Keratinocyte (primary cell): ENCODE results near the gene MRPL49. TPM values are rescaled to one million over a fixed set of nuclear protein-coding genes. Genes with fewer than 3 reads are reported as not detected.

ENCODE experiments used
- DNase-seq: peaks from one replicate; pipeline ENCODE4 v3.0.0-alpha.2; 2011; ENCODE audit warnings: low read depth, missing footprints, low spot score
- FAIRE-seq: peaks from 2 replicates; lab custom pipeline; 2011; peaks lifted over from hg19 to GRCh38; lab: Jason Lieb, UNC
- H2AFZ ChIP-seq: 2 replicates; pipeline ENCODE4 v1.6.0; 2012; ENCODE audit warnings: low read length, control low read depth, inconsistent platforms; ENCODE audit not compliant: control insufficient read depth
- H3K27ac ChIP-seq: 2 replicates; pipeline ENCODE4 v1.5.1; 2011; ENCODE audit warnings: low read length; ENCODE audit not compliant: control insufficient read depth, insufficient read depth
- H3K27me3 ChIP-seq: 3 replicates; pipeline ENCODE4 v1.6.0; 2011; ENCODE audit warnings: low read length; ENCODE audit not compliant: control insufficient read depth, insufficient read depth; ENCODE audit errors: extremely low read depth
- H3K36me3 ChIP-seq, 2 experiments: 2 replicates in 1 of 2; 3 replicates in 1 of 2; pipeline ENCODE4 v1.5.1; 2011; ENCODE audit warnings: low read length in 2 of 2, mild to moderate bottlenecking in 1 of 2; ENCODE audit not compliant: control insufficient read depth in 2 of 2, insufficient read depth in 2 of 2; ENCODE audit errors: extremely low read depth in 1 of 2
- H3K4me1 ChIP-seq: 3 replicates; pipeline ENCODE4 v1.5.1; 2011; ENCODE audit warnings: low read length; ENCODE audit not compliant: control insufficient read depth, insufficient read depth; ENCODE audit errors: extremely low read depth
- H3K4me2 ChIP-seq: 3 replicates; pipeline ENCODE4 v1.6.0; 2011; ENCODE audit warnings: low read depth, low read length; ENCODE audit not compliant: control insufficient read depth, insufficient read depth; ENCODE audit errors: extremely low read depth
- H3K4me3 ChIP-seq, 3 experiments: fragments of 200-600 bp in 1 of 3; sonication (generic) in 1 of 3; 2 replicates in 2 of 3; 3 replicates in 1 of 3; pipeline ENCODE4 v1.5.1; 2011 to 2016; ENCODE audit warnings: low read length in 3 of 3, mild to moderate bottlenecking in 3 of 3, control low read depth in 2 of 3, inconsistent platforms in 1 of 3, low read depth in 1 of 3, mixed read lengths in 1 of 3, mixed run types in 1 of 3, moderate library complexity in 1 of 3; ENCODE audit not compliant: control insufficient read depth in 2 of 3, insufficient read depth in 2 of 3; ENCODE audit errors: extremely low read depth in 1 of 3
- H3K79me2 ChIP-seq: 2 replicates; pipeline ENCODE4 v1.6.0; 2012; ENCODE audit warnings: low read length; ENCODE audit not compliant: control insufficient read depth, insufficient read depth
- H3K9ac ChIP-seq: 3 replicates; pipeline ENCODE4 v1.6.0; 2011; ENCODE audit warnings: low read length; ENCODE audit not compliant: control insufficient read depth, insufficient read depth; ENCODE audit errors: extremely low read depth
- H3K9me1 ChIP-seq: 3 replicates; pipeline ENCODE4 v1.6.0; 2011; ENCODE audit warnings: low read length; ENCODE audit not compliant: control insufficient read depth, insufficient read depth; ENCODE audit errors: extremely low read depth
- H3K9me3 ChIP-seq: 2 replicates; pipeline ENCODE4 v1.5.1; 2012; ENCODE audit warnings: low read depth, low read length; ENCODE audit not compliant: control insufficient read depth
- H4K20me1 ChIP-seq: 3 replicates; pipeline ENCODE4 v1.6.0; 2011; ENCODE audit warnings: low read length; ENCODE audit not compliant: control insufficient read depth, insufficient read depth; ENCODE audit errors: extremely low read depth
- EZH2 ChIP-seq: IDR thresholded peaks from one replicate; pipeline ENCODE4 v1.6.1; 2012; ENCODE audit warnings: inconsistent platforms, mild to moderate bottlenecking, low read length, moderate library complexity
- dilution Hi-C: fragments of 300-500 bp; cut with MboI; formaldehyde crosslinking; loops from one replicate; pipeline ENCODE4 v1.7.0; 2020; ENCODE audit warnings: low sequenced_read_pairs; ENCODE audit not compliant: extremely low pct_ligation_motif_present
- polyA plus RNA-seq, 5 experiments: library from polyadenylated mRNA; depleted of rRNA in 3 of 5; stranded (reverse) in 3 of 5; stranded (forward) in 1 of 5; unstranded in 1 of 5; fragments of >200 nt; gene quantifications; 1 replicate in 1 of 5; 2 replicates in 3 of 5; 3 replicates in 1 of 5; pipeline versions ENCODE4 v1.2.1 to v1.2.3, GENCODE V29; 2011 to 2012; ENCODE audit warnings: missing spikeins in 2 of 5, low read depth in 1 of 5, low replicate concordance in 1 of 5
- TF ChIP-seq, protein P1 (sequence below), 3 experiments: IDR thresholded peaks in 1 of 3; conservative IDR thresholded peaks in 1 of 3; optimal IDR thresholded peaks in 1 of 3; 2 replicates in 2 of 3; 3 replicates in 1 of 3; pipeline versions ENCODE3 to v1.5.1; 2011; ENCODE audit warnings: low read length in 3 of 3, mild to moderate bottlenecking in 3 of 3, moderate library complexity in 2 of 3, control low read depth in 1 of 3, inconsistent platforms in 1 of 3; ENCODE audit not compliant: insufficient read depth in 2 of 3; ENCODE audit errors: extremely low read depth in 1 of 3

Gene MRPL49
- polyA plus RNA-seq, 1 donor (not counting 4 experiments of a cell fraction or from before 2014, with no cell fraction given), result 49.6 TPM

DNA sequence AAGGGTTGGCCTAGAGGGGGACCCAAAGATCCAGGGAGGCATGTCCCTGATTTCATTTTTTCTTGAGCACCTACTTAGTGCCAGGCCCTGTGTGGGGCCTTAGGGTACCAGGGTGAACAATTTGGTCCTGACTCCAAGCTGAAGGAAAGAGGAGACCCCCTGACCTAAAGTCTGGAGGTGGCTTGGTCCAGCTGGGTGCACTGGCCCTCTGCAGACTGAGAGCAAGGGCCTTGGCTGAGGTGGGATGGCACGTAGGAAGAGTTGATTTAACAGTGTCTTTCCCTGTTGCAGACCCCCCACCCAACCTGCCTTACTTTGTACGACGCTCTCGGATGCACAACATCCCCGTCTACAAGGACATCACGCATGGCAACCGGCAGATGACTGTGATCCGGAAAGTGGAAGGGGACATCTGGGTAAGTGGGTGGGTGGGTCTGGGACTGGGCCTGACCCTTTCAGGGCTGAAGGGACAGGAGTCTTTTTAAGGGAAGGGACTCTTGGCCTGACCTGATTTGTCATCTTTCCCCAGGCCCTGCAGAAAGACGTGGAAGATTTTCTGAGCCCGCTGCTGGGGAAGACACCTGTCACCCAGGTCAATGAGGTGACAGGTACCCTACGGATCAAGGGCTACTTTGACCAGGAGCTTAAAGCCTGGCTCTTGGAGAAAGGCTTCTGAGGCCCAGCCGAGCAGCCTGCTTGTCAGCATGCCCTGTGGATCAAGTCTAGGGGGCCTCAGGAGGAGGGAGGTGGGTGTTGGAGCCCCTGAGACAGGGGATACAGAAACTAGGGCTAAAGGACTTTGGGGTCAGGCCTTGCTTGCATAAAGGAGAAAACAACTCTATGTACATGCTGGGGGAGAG is 3.3 kb downstream of the MRPL49 start:
- TF ChIP-seq, protein P1, sequence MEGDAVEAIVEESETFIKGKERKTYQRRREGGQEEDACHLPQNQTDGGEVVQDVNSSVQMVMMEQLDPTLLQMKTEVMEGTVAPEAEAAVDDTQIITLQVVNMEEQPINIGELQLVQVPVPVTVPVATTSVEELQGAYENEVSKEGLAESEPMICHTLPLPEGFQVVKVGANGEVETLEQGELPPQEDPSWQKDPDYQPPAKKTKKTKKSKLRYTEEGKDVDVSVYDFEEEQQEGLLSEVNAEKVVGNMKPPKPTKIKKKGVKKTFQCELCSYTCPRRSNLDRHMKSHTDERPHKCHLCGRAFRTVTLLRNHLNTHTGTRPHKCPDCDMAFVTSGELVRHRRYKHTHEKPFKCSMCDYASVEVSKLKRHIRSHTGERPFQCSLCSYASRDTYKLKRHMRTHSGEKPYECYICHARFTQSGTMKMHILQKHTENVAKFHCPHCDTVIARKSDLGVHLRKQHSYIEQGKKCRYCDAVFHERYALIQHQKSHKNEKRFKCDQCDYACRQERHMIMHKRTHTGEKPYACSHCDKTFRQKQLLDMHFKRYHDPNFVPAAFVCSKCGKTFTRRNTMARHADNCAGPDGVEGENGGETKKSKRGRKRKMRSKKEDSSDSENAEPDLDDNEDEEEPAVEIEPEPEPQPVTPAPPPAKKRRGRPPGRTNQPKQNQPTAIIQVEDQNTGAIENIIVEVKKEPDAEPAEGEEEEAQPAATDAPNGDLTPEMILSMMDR (optimal IDR thresholded peaks at IDR 0.05 in 1 of 3, IDR thresholded peaks at IDR 0.05 in 1 of 3, conservative IDR thresholded peaks at IDR 0.05 in 1 of 3; ENCODE audit: extremely low read depth in 1 of 3, insufficient read depth in 2 of 3, low read length in 3 of 3), result no peak
- TF ChIP-seq EZH2, result no peak
- peaks cover 30 to 39% of the 10 kb centered on the region in 2 experiments for H3K36me3 ChIP-seq
- H3K9ac ChIP-seq, result no peak overlapping the region
- no peaks in the 10 kb centered on the region for H3K27me3 ChIP-seq
- H3K4me1 ChIP-seq, result peaks cover 13% of the 10 kb centered on the region
- no peak overlapping the region for H2AFZ ChIP-seq
- no peak overlapping the region for H3K4me2 ChIP-seq
- no peaks in the 10 kb centered on the region for H3K9me1 ChIP-seq
- peaks cover 36% of the 10 kb centered on the region for H3K79me2 ChIP-seq
- FAIRE-seq (no peak), DNase-seq (no peak)
- no peak overlapping the region for H3K4me3 ChIP-seq
- no peak overlapping the region for H3K27ac ChIP-seq
- no peaks in the 10 kb centered on the region for H3K9me3 ChIP-seq
- dilution Hi-C loops, result no loop called here
- H4K20me1 ChIP-seq, result no peaks in the 10 kb centered on the region

DNA sequence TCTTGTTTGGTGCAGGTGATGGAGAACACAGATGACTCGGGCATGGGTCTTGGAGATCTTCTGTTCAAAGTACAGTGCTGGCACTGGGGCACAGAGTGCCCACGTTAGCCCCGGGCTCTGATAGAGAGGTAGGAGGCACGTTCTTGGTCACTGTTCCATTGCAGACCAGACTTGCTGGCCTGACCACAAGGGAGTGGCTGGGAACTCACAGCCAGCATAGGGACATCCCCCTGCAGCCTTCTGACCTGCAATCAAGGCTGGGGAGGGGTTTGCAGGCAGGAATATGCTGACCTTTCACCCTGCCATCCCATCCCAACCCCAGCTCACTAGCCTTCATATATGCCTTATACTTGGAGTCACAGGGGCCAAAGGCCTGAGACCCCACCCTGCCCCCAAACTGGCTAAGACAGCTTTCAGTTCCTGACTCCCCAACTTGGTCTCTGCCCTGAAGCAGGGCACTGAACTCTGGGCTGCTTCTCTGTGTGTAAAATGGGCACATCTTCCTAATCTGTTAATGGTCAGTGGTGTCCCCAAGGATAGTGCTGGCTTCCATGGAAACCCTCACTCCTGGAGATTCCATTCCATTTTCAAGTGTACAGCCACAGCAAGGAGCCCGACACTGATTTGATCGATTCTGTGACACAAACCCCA is 4.6 kb downstream of the MRPL49 start:
- H3K9me3 ChIP-seq, result no peaks in the 10 kb centered on the region
- H2AFZ ChIP-seq, result no peak overlapping the region
- H3K79me2 ChIP-seq, result peaks cover 30% of the 10 kb centered on the region
- no peak for TF ChIP-seq EZH2
- TF ChIP-seq, protein P1 (optimal IDR thresholded peaks at IDR 0.05 in 1 of 3, IDR thresholded peaks at IDR 0.05 in 1 of 3, conservative IDR thresholded peaks at IDR 0.05 in 1 of 3; ENCODE audit: extremely low read depth in 1 of 3, insufficient read depth in 2 of 3, low read length in 3 of 3), result no peak
- H3K9ac ChIP-seq, result no peak overlapping the region
- dilution Hi-C loops, result no loop called here
- peaks cover 39 to 40% of the 10 kb centered on the region in 2 experiments for H3K36me3 ChIP-seq
- DNase-seq (no peak), FAIRE-seq (no peak)
- no peak overlapping the region for H3K4me3 ChIP-seq
- H3K27ac ChIP-seq, result no peak overlapping the region
- H3K27me3 ChIP-seq, result no peaks in the 10 kb centered on the region
- H3K9me1 ChIP-seq, result no peaks in the 10 kb centered on the region
- H3K4me1 ChIP-seq, result peaks cover 4% of the 10 kb centered on the region
- H4K20me1 ChIP-seq, result no peaks in the 10 kb centered on the region
- H3K4me2 ChIP-seq, result no peak overlapping the region
